A549 (cell line): ENCODE results near the gene MAPKAPK2.

Experiments used
- NFE2L2 ChIP-seq: fragments of 150-350 bp; conservative IDR thresholded peaks from 2 replicates; pipeline ENCODE4 v1.6.1; 2014; ENCODE audit warnings: low read length
- RAD21 ChIP-seq, 2 experiments: fragments of >200 bp in 1 of 2; sonication (Bioruptor Twin) in 1 of 2; formaldehyde crosslinking in 1 of 2; IDR thresholded peaks in 1 of 2; conservative IDR thresholded peaks in 1 of 2; 2 replicates in 1 of 2; 3 replicates in 1 of 2; pipeline ENCODE4 v1.6.1; 2012 to 2018; ENCODE audit warnings: inconsistent platforms in 1 of 2
- TF ChIP-seq, protein P1 (sequence below): fragments of >200 bp; sonication (Bioruptor Twin); formaldehyde crosslinking; IDR thresholded peaks from 3 replicates; pipeline ENCODE4 v1.5.1; 2016
- TF ChIP-seq, protein P2 (sequence below): fragments of 200-600 bp; sonication (generic); IDR thresholded peaks from 2 replicates; pipeline ENCODE4 v1.6.1; 2016; ENCODE audit warnings: antibody characterized with exemption, mild to moderate bottlenecking, moderate library complexity

DNA sequence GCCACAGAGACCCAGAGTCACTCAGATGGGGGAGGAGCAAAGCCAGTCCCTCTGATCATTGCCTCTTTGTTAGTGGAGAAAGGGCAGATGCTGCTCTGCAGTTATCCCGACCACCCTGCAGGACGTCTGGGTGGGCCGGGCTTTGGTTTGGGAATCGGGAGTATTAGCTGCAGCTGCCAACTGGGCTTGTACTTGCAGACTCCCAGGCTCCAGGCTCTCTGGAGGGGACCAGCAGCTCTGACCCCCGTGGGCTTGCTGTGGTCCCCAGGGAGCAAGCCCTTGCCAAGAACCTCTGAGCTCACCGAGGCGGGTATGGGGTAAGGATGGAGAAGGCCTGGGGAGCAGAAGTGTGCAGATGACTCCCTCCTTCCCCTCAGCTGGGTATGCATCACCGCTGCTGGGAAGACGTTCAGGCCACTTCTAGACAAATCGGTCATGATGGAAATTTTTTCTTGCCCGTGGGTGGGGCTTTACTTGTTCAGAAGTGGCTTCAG is 21.6 kb downstream of the MAPKAPK2 start:
- no peak for TF ChIP-seq RAD21 (conservative IDR thresholded peaks at IDR 0.05 in 1 of 2, IDR thresholded peaks at IDR 0.05 in 1 of 2)
- TF ChIP-seq, protein P1, sequence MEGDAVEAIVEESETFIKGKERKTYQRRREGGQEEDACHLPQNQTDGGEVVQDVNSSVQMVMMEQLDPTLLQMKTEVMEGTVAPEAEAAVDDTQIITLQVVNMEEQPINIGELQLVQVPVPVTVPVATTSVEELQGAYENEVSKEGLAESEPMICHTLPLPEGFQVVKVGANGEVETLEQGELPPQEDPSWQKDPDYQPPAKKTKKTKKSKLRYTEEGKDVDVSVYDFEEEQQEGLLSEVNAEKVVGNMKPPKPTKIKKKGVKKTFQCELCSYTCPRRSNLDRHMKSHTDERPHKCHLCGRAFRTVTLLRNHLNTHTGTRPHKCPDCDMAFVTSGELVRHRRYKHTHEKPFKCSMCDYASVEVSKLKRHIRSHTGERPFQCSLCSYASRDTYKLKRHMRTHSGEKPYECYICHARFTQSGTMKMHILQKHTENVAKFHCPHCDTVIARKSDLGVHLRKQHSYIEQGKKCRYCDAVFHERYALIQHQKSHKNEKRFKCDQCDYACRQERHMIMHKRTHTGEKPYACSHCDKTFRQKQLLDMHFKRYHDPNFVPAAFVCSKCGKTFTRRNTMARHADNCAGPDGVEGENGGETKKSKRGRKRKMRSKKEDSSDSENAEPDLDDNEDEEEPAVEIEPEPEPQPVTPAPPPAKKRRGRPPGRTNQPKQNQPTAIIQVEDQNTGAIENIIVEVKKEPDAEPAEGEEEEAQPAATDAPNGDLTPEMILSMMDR, result no peak
- no peak for TF ChIP-seq NFE2L2
- TF ChIP-seq, protein P2, sequence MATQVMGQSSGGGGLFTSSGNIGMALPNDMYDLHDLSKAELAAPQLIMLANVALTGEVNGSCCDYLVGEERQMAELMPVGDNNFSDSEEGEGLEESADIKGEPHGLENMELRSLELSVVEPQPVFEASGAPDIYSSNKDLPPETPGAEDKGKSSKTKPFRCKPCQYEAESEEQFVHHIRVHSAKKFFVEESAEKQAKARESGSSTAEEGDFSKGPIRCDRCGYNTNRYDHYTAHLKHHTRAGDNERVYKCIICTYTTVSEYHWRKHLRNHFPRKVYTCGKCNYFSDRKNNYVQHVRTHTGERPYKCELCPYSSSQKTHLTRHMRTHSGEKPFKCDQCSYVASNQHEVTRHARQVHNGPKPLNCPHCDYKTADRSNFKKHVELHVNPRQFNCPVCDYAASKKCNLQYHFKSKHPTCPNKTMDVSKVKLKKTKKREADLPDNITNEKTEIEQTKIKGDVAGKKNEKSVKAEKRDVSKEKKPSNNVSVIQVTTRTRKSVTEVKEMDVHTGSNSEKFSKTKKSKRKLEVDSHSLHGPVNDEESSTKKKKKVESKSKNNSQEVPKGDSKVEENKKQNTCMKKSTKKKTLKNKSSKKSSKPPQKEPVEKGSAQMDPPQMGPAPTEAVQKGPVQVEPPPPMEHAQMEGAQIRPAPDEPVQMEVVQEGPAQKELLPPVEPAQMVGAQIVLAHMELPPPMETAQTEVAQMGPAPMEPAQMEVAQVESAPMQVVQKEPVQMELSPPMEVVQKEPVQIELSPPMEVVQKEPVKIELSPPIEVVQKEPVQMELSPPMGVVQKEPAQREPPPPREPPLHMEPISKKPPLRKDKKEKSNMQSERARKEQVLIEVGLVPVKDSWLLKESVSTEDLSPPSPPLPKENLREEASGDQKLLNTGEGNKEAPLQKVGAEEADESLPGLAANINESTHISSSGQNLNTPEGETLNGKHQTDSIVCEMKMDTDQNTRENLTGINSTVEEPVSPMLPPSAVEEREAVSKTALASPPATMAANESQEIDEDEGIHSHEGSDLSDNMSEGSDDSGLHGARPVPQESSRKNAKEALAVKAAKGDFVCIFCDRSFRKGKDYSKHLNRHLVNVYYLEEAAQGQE, result no peak
